ENCODE measurements around the gene HARS2.

The HARS2 gene

GRCh38 chr5:140725799-140726471, 34.7 kb downstream of the HARS2 start:
- H3K27me3 Mint-ChIP-seq: peaks cover 46% of the 10 kb centered on the region
- no peaks in the 10 kb centered on the region for H3K9me3 Mint-ChIP-seq
- H3K36me3 Mint-ChIP-seq: no peaks in the 10 kb centered on the region
- no peak overlapping the region for H3K27ac Mint-ChIP-seq
- H3K4me3 Mint-ChIP-seq: peak overlapping the region; percentile 60
- H3K4me1 Mint-ChIP-seq: peaks cover 8% of the 10 kb centered on the region
- peak; percentile 72 for ATAC-seq

- Mint-ChIP-seq H3K27ac (no peak overlapping the region), H3K4me3 (no peak overlapping the region), H3K27me3 (peaks cover 51% of the 10 kb centered on the region), H3K9me3 (peaks cover 5% of the 10 kb centered on the region), H3K36me3 (no peaks in the 10 kb centered on the region), H3K4me1 (no peaks in the 10 kb centered on the region)
- no peak for ATAC-seq
Measured at GRCh38 chr5:140733098-140733497, 41.8 kb downstream of the HARS2 start.

- no peak for ATAC-seq
- peaks cover 5% of the 10 kb centered on the region for H3K9me3 Mint-ChIP-seq
- H3K27ac Mint-ChIP-seq: no peak overlapping the region
- H3K36me3 Mint-ChIP-seq: no peaks in the 10 kb centered on the region
- peaks cover 43% of the 10 kb centered on the region for H3K27me3 Mint-ChIP-seq
- H3K4me1 Mint-ChIP-seq: no peaks in the 10 kb centered on the region
- no peak overlapping the region for H3K4me3 Mint-ChIP-seq
Measured at GRCh38 chr5:140734354-140734753, 43.1 kb downstream of the HARS2 start.

- H3K4me3 Mint-ChIP-seq: no peak overlapping the region
- H3K36me3 Mint-ChIP-seq: peaks cover 7% of the 10 kb centered on the region
- H3K27me3 Mint-ChIP-seq: peaks cover 44% of the 10 kb centered on the region
- no peak overlapping the region for H3K27ac Mint-ChIP-seq
- peaks cover 14% of the 10 kb centered on the region for H3K9me3 Mint-ChIP-seq
- ATAC-seq: no peak
- no peaks in the 10 kb centered on the region for H3K4me1 Mint-ChIP-seq
Measured at GRCh38 chr5:140737486-140737885, 46.2 kb downstream of the HARS2 start.

GRCh38 chr5:140741967-140742366, 50.7 kb downstream of the HARS2 start:
- H3K27me3 Mint-ChIP-seq: peaks cover 17% of the 10 kb centered on the region
- H3K9me3 Mint-ChIP-seq: peaks cover 19% of the 10 kb centered on the region
- no peak overlapping the region for H3K27ac Mint-ChIP-seq
- H3K36me3 Mint-ChIP-seq: peaks cover 7% of the 10 kb centered on the region
- no peak overlapping the region for H3K4me3 Mint-ChIP-seq
- no peaks in the 10 kb centered on the region for H3K4me1 Mint-ChIP-seq
- no peak for ATAC-seq
